ENCODE measurements around the gene HOXD13. TPM values are rescaled to one million over a fixed set of nuclear protein-coding genes. Genes with fewer than 3 reads are reported as not detected.

HOXD13 gene
- total and polyA plus RNA-seq, 2 experiments from 2014 or later: not detected

GRCh38 chr2:176114930-176115625 is 22.6 kb downstream of the HOXD13 start:
- DNase-seq (ENCODE audit: low spot score): no peak
- H3K27ac ChIP-seq (ENCODE audit: low read depth): no peak overlapping the region
- no peak overlapping the region for H2AFZ ChIP-seq
- TF ChIP-seq EZH2 (IDR thresholded peaks at IDR 0.05; ENCODE audit: low read depth, unreplicated experiment): peak; percentile 81
- no peak for TF ChIP-seq ETS1 (IDR thresholded peaks at IDR 0.05)
- peaks cover 8% of the 10 kb centered on the region; the same call in 2 of the 3 replicates for H3K36me3 Mint-ChIP-seq (ENCODE audit: low read depth)
- peaks cover 44% of the 10 kb centered on the region for H3F3A ChIP-seq (replicated peaks; ENCODE audit: low read depth)
- peaks cover 13% of the 10 kb centered on the region for H3K4me1 Mint-ChIP-seq
- H3K36me3 ChIP-seq (ENCODE audit: insufficient read depth): no peaks in the 10 kb centered on the region
- peak; percentile 5; the same call in 2 of the 3 replicates for ATAC-seq
- H3K27ac Mint-ChIP-seq: no peak overlapping the region
- peaks cover 100% of the 10 kb centered on the region for H3K27me3 ChIP-seq (ENCODE audit: insufficient read depth)
- peaks cover 29% of the 10 kb centered on the region for H4K20me1 ChIP-seq (replicated peaks; ENCODE audit: insufficient read depth)
- peaks cover 34% of the 10 kb centered on the region for H3K4me1 ChIP-seq (ENCODE audit: insufficient read depth)
- H3K27me3 Mint-ChIP-seq (ENCODE audit: insufficient read depth, low read depth, poor library complexity): peaks cover 100% of the 10 kb centered on the region
- H3K4me3 ChIP-seq: no peak overlapping the region
- H3K4me3 Mint-ChIP-seq: no peak overlapping the region
- H3K9me2 ChIP-seq (ENCODE audit: insufficient read depth): no peaks in the 10 kb centered on the region
- H3K4me2 ChIP-seq: 0 out of 2 replicates have a peak overlapping the region, but pooled peaks have one; percentile 18
- H3K9me3 Mint-ChIP-seq: peaks cover 14% of the 10 kb centered on the region
- no peaks in the 10 kb centered on the region for H3K79me2 ChIP-seq (replicated peaks; ENCODE audit: insufficient read depth)

DNA sequence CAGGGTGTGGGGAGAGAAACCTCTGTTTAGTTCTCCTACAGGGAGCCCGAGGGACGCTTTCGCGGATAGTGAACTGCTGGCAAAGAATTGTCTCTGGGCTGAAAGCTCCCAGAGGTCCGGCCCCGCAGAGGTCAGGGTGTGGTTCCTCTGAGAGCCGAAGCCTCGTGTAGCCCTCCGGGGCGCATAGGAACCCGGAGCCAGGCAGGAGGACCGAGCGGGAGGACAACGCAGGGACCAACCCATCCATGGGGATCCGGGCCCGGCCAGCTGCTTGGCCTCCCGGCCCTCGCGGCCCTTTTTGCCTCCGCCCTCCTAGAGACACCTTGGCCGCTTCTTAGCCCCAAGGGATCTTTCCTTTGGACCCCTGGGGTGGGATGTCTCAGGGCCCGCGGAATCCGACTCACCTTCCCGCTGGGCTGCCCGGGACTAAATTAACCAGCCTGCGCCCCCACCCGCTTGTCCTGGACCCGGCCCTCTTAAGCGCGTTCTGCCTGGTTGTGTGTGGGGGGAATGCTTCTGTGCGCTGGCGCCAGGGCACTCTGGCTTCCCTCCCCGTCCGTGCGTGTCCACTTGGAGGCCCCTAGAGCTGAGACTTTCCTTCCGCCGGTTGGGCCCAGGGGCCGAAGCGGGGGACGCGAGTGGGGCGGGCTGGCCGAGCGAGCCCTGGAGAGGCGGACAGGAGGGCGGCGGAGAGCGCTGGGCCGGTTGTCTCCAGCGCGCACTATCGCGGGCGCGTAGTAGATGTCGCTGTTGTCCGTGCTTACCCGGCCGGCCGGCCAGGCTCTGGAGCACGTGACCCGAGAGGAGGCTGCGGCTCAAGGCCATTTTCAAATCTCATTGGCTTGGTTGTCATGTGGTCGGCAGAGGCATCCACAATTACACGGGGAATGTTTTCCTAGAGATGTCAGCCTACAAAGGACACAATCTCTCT is 23.6 kb downstream of the HOXD13 start, which contains the start of gene HOXD10:
TSS of gene HOXD10 (plus strand) at position 896 of the 931 bp plus-strand sequence. CDS start 56 bp downstream, outside the sequence.
- peaks cover 8% of the 10 kb centered on the region; the same call in 2 of the 3 replicates for H3K36me3 Mint-ChIP-seq (ENCODE audit: low read depth)

More for the DNA sequence above, 23.6 kb downstream of the HOXD13 start, which contains the start of gene HOXD10:
- H3K27me3 Mint-ChIP-seq (ENCODE audit: insufficient read depth, low read depth, poor library complexity): peaks cover 100% of the 10 kb centered on the region
- Histone ChIP-seq H2AFZ (no peak within 1 kb of the TSS), H4K20me1 (replicated peaks; ENCODE audit: insufficient read depth) (peaks cover 27% of the 10 kb centered on the region), H3F3A (replicated peaks; ENCODE audit: low read depth) (peaks cover 50% of the 10 kb centered on the region), H3K36me3 (ENCODE audit: insufficient read depth) (no peaks in the 10 kb centered on the region), H3K4me3 (peak within 1 kb of the TSS; percentile 45), H3K9me2 (ENCODE audit: insufficient read depth) (no peaks in the 10 kb centered on the region), H3K79me2 (replicated peaks; ENCODE audit: insufficient read depth) (no peaks in the 10 kb centered on the region), H3K27ac (ENCODE audit: low read depth) (no peak within 1 kb of the TSS), H3K4me1 (ENCODE audit: insufficient read depth) (peaks cover 43% of the 10 kb centered on the region), H3K27me3 (ENCODE audit: insufficient read depth) (peaks cover 100% of the 10 kb centered on the region), H3K4me2 (peak within 1 kb of the TSS; percentile 73)
- H3K4me3 Mint-ChIP-seq: peak within 1 kb of the TSS; percentile 61
- DNase-seq (ENCODE audit: low spot score): peak; percentile 92
- TF ChIP-seq, protein P1, sequence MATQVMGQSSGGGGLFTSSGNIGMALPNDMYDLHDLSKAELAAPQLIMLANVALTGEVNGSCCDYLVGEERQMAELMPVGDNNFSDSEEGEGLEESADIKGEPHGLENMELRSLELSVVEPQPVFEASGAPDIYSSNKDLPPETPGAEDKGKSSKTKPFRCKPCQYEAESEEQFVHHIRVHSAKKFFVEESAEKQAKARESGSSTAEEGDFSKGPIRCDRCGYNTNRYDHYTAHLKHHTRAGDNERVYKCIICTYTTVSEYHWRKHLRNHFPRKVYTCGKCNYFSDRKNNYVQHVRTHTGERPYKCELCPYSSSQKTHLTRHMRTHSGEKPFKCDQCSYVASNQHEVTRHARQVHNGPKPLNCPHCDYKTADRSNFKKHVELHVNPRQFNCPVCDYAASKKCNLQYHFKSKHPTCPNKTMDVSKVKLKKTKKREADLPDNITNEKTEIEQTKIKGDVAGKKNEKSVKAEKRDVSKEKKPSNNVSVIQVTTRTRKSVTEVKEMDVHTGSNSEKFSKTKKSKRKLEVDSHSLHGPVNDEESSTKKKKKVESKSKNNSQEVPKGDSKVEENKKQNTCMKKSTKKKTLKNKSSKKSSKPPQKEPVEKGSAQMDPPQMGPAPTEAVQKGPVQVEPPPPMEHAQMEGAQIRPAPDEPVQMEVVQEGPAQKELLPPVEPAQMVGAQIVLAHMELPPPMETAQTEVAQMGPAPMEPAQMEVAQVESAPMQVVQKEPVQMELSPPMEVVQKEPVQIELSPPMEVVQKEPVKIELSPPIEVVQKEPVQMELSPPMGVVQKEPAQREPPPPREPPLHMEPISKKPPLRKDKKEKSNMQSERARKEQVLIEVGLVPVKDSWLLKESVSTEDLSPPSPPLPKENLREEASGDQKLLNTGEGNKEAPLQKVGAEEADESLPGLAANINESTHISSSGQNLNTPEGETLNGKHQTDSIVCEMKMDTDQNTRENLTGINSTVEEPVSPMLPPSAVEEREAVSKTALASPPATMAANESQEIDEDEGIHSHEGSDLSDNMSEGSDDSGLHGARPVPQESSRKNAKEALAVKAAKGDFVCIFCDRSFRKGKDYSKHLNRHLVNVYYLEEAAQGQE (IDR thresholded peaks at IDR 0.05; ENCODE audit: unreplicated experiment): no peak
- TF ChIP-seq ETS1 (IDR thresholded peaks at IDR 0.05) (no peak), CTCF (conservative IDR thresholded peaks at IDR 0.05; ENCODE audit: low read depth in 2 of 2) (peak; percentile 41 to 66), EZH2 (IDR thresholded peaks at IDR 0.05; ENCODE audit: low read depth, unreplicated experiment) (peak; percentile 84), CREB1 (CRISPR knock-in tag; IDR thresholded peaks at IDR 0.05; ENCODE audit: low read depth) (peak; percentile 37; the same call in 1 of the 2 replicates), ZNF331 (CRISPR knock-in tag; IDR thresholded peaks at IDR 0.05; ENCODE audit: low read depth) (no peak), EZH2phosphoT487 (IDR thresholded peaks at IDR 0.05; ENCODE audit: unreplicated experiment) (peak; percentile 60)
- H3K4me1 Mint-ChIP-seq: peaks cover 13% of the 10 kb centered on the region
- peak; percentile 73 for ATAC-seq
- no peak within 1 kb of the TSS for H3K27ac Mint-ChIP-seq
- peaks cover 14% of the 10 kb centered on the region for H3K9me3 Mint-ChIP-seq
